Measurements from ENCODE around the gene LRBA.

DNA sequence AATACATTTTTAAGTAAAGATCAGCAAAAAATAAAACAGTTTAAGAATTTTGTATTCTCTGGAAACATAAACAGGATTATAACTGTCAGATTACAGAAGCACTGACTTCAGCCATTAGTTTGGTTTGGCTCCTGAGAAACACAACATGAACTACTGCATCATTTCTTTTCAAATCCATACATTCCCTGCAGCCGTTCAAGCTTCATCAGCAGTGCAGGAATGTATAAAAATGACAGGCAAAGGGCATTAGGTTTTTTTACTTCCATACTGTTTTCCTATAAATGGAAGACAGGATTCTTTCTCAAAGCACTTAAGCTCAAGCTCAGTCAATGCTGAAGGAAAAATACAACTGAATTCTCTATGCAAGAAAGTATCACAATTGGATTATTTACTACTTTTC lies 437.3 kb downstream of the LRBA start:
- TF ChIP-seq POLR2AphosphoS5 (IDR thresholded peaks at IDR 0.05; ENCODE audit: low read depth, low read length) (no peak), POLR2A (IDR thresholded peaks at IDR 0.05; ENCODE audit: low read depth, low read length) (no peak), TAF1 (IDR thresholded peaks at IDR 0.05; ENCODE audit: borderline replicate concordance, low read depth, low read length) (no peak)

Measured in GM12892 (cell line).